ENCODE data around the gene TMEM35A.
"Not testable (repeated sequence)": the region's sequence is repeated elsewhere in the genome, so short reads cannot be mapped to it uniquely, and the experiment has no call there.

The TMEM35A gene

GRCh38 chrX:101078716-101079598, at the start of gene TMEM35A:
TSS of gene TMEM35A (plus strand) at chrX:101078879. CDS start at chrX:101079003, 124 bp downstream.
- no peak for DNase-seq

DNA sequence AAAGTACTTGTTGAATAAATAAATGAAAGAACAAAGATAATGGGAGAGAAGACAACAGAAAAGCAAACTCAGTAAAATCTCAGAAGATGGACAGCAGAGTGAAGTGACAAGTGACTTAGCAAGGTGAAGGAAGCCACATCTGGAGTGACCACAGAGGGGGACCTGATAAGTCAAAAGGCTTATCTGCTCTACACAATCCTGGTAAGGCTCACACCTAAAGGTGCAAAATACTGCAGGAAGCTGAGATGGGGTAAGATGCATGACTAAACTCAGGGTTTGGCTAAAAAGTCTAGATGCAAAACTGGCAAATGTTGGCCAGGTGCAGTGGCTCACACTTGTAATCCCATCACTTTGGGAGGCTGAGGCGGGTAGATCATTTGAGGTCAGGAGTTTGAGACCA, 49.0 kb upstream of the TMEM35A start:
- DNase-seq = no peak

DNA sequence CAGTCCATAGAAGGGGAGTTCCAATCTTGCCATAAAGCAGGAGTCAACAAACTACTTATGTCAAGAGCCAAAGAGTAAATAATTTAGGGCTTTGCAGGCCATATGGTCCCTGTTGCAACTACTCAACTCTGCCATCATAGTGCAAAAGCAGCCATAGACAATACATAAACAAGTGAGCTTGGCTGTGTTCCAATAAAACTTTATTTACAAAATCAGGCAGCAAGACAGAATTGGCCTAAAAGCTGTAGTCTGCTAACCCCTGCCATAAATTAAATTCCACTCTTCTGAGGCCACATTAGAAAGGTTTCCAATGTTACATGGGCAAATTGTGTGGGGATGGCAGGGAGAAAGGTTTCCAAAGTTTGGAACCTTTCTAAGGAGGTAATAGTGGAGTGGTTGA, 41.4 kb upstream of the TMEM35A start:
- DNase-seq = no peak

- DNase-seq = no peak
Measured at GRCh38 chrX:101040197-101040596, 38.5 kb upstream of the TMEM35A start.

GRCh38 chrX:101051153-101051548, 27.5 kb upstream of the TMEM35A start:
- DNase-seq = no peak

DNA sequence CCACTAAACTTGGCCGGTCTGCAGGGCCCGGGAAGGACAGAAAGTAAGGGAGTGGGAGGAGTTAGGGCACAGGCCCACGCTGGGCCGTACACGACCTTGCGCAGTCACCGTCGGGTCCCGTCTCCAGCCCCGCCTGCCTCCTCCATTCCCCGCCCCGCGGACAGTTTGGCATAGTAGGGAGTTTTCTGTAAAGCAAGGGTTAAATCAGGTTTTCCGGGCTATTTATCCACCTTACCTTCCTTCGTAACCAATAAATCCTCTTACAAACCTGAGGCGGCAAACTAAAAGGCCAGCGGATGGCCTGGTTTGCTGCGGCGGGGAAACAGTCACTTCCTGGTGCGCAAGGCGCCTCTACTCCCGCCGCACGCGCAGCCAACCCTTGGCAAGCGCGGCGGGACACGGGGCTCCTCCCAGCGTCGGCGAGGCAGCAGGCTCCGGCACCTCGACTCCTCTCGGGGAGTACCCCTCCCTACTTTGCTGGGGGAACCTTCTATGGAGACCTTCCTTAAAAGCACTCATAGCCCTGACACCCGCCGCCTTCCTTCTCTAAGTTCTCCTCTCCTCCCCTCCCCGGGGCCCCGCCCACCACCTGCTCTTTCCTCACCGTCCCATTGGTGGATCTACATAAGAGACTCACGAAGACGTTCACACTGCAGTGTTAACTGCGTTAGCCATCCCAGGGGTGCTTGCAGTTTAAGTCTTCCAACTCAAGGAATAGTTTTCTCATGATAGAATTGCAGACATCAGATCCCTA, 27.0 kb upstream of the TMEM35A start, which contains the start of gene TRMT2B:
Gene TRMT2B, minus strand, starts transcription at position 563 of the 754 bp plus-strand sequence. CDS start 9,822 bp downstream, outside the sequence.
- peak; percentile 88 for DNase-seq

- not testable (repeated sequence) for DNase-seq
Measured at GRCh38 chrX:101056551-101056950, 22.1 kb upstream of the TMEM35A start.

DNA sequence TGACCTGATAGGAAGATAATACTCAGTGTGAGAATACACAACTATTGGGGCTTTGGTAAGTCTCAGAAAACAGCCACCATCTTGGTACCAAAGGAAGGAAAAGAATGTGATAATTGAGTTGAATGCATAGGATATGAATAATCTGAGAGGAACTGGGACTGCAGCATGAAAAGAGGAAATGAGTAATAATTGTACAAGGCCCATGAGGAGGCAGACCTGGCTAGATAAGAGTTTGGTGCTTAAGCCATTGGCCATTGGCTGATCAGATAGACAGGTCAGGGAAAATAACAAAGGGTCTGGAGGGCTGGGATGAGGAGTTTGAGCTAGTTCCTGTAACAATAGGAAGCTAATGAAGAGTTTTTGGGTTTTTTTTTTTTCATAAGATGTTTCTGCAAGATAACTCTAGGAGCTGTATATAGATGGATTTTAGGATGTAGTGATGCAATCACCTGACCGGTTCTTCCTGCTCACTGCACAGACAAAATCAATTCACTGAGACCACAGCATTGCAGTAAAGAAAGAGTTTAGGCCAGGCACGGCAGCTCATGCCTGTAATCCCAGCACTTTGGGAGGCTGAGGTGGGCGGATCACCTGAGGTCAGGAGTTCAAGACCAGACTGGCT, 21.5 kb upstream of the TMEM35A start:
- peak; percentile 41 for DNase-seq

DNA sequence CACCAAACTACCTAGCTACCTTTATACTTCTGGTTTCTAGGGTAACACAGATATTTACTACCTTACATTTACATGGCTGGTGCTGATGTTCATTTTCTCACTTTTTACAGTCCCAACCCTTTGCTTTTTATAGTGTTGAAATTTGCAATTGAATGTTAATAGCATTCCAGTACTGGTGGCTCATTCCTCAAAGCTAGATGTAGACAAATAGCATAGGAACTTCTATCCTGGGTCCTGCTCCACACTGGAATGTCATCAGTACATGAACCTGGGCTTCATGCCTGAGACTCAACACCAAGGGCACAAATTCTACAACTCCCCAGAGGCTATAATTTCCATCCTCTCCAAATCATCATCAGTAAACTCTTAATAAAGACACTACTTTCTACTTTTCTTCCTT, 16.5 kb upstream of the TMEM35A start:
- DNase-seq = no peak

GRCh38 chrX:101071582-101071981, 7.1 kb upstream of the TMEM35A start:
- peak; percentile 57 for DNase-seq

- no peak for DNase-seq
Measured at GRCh38 chrX:101079736-101080270, 1.1 kb downstream of the TMEM35A start.

GRCh38 chrX:101080326-101081124, 1.8 kb downstream of the TMEM35A start:
- no peak for DNase-seq

- DNase-seq = no peak
Measured at GRCh38 chrX:101081231-101081630, 2.6 kb downstream of the TMEM35A start.

GRCh38 chrX:101091817-101092216, 13.1 kb downstream of the TMEM35A start:
- DNase-seq = no peak

GRCh38 chrX:101097546-101098453, 19.1 kb downstream of the TMEM35A start, which contains the start of gene CENPI:
TSS of gene CENPI (plus strand) at chrX:101098204. CDS start at chrX:101101071, 2,867 bp downstream.
- DNase-seq = peak; percentile 93

DNA sequence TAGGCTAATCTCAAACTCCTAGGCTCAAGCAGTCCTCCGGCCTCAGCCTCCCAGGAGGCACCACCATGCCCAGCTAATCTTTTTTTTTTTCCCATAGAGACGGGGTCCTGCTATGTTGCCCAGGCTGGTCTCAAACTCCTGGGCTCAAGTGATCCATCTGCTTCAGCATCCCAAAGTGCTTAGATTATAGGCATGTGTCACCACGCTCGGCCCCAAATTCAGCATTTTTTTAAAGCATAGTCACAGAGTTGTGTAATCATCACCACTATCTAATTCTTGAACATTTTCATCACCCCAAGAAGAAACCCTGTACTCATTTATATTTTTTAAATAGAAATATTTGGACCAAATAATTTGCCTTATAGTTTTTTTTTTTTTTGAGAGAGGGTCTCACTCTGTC, 29.6 kb downstream of the TMEM35A start:
- DNase-seq = no peak

DNA sequence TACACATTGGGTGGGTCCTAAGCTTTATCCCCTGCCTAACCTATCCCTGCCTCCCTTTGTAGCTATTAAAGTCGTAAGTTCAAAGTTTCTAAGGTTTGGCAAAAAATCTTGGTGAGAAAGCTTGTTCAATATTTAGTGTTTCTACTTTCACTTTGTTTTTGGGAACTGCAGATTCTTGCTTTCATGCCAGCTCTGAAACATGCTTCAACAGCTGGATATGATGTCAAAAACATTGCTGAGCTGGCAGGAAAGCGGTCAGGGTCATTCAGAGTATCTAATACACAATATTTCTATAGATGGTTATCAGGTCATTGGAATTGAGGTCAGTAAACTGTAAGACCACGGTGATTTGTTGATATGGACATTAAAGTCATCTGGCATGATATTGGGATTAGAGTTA, 39.0 kb downstream of the TMEM35A start:
- no peak for DNase-seq

DNA sequence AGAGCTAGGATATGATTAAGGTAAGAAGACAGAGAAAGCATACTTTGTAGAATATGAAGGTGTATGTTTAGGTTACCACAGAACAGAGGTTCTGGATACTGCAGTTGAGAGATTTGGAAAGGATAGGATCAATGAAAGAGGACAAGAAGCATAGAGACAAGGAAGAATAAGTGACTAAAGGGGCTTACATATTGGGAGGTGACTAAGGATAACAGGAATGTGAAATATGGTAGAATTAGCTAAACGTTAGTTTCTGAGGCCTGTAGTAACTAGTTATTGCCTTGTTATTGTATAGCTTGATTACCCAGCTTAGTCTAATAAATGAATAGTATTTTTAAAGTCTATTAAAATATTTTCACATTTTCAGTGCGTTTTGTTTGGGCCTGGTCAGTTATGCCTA, 57.6 kb downstream of the TMEM35A start:
- DNase-seq = no peak
